Neural progenitor cell (in vitro differentiated cells): ENCODE measurements around the gene EDEM1.

Experiments used
- EZH2 ChIP-seq: fragments of 200-600 bp; sonication (generic); IDR thresholded peaks from 2 replicates; pipeline ENCODE4 v1.6.1; 2017; ENCODE audit warnings: antibody characterized with exemption, mild to moderate bottlenecking, moderate library complexity
- EZH2phosphoT487 ChIP-seq: fragments of 200-600 bp; sonication (generic); IDR thresholded peaks from 2 replicates; pipeline ENCODE4 v1.6.1; 2017; ENCODE audit warnings: antibody characterized with exemption
- TF ChIP-seq, protein P1 (sequence below): fragments of 200-600 bp; sonication (generic); IDR thresholded peaks from 2 replicates; pipeline ENCODE4 v1.5.1; 2017; ENCODE audit warnings: antibody characterized with exemption, mild to moderate bottlenecking

DNA sequence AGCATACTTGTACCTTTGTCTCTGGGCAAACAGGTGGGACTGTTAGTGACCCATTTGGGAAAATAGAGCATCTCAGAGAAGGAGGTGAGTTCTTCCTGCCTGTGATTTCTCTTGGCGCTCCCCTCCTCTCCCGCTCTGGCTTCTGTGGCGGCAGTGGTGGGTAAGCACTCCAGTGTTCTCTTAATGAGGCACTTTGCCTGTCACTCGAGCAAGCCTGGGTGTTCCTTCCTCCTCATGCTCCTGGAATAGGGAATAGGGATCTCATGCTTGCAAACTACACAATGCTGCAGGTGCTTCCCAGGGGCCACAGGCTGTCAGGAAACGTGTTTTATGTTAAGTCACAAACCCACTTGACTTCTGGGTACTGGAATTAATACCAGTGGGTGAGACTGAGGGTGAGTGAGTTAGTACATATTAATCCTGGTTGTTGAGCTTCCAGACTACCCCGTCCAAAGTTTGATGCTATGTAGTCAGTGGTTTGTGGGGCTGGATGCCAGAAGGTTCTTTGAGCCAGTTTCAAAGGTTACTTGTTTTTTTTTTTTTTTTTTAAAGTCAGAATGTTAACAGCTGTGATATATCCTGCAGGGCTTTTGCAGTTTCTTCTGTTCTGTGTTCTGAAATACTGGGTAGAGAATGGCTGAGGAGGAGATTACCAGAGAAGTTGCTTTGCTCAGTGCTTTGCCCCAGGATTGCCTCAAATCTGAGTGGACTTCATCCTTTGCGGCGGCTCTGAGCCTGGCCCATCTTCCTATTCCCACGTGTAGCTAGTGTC lies 30.5 kb downstream of the EDEM1 start:
- TF ChIP-seq, protein P1, sequence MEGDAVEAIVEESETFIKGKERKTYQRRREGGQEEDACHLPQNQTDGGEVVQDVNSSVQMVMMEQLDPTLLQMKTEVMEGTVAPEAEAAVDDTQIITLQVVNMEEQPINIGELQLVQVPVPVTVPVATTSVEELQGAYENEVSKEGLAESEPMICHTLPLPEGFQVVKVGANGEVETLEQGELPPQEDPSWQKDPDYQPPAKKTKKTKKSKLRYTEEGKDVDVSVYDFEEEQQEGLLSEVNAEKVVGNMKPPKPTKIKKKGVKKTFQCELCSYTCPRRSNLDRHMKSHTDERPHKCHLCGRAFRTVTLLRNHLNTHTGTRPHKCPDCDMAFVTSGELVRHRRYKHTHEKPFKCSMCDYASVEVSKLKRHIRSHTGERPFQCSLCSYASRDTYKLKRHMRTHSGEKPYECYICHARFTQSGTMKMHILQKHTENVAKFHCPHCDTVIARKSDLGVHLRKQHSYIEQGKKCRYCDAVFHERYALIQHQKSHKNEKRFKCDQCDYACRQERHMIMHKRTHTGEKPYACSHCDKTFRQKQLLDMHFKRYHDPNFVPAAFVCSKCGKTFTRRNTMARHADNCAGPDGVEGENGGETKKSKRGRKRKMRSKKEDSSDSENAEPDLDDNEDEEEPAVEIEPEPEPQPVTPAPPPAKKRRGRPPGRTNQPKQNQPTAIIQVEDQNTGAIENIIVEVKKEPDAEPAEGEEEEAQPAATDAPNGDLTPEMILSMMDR, result no peak
- TF ChIP-seq EZH2 (no peak), EZH2phosphoT487 (no peak)
